Coronary artery (tissue), 2 donors: ENCODE results near the gene CDC42EP3.

ENCODE experiments used
- DNase-seq: peaks from one replicate; pipeline ENCODE4 v3.0.0-alpha.2; 2017; ENCODE audit warnings: low spot score
- H3K27ac ChIP-seq, 2 donors: fragments of 200-600 bp; sonication (generic); one replicate each; pipeline ENCODE4 v1.5.1; 2016 to 2019
- H3K4me3 ChIP-seq: fragments of 200-600 bp; sonication (generic); 2 replicates; pipeline ENCODE4 v1.5.1; 2016; ENCODE audit warnings: mild to moderate bottlenecking, moderate library complexity
- CTCF ChIP-seq: fragments of 200-600 bp; sonication (generic); IDR thresholded peaks from one replicate; pipeline ENCODE4 v1.5.1; 2019; ENCODE audit warnings: antibody characterized with exemption

CDC42EP3 gene

GRCh38 chr2:37665604-37666362 is 5.7 kb downstream of the CDC42EP3 start:
- peak overlapping the region; percentile 0 to 15 for H3K27ac ChIP-seq
- no peak for DNase-seq
- no peak for TF ChIP-seq CTCF
- H3K4me3 ChIP-seq, result peak overlapping the region; percentile 11

DNA sequence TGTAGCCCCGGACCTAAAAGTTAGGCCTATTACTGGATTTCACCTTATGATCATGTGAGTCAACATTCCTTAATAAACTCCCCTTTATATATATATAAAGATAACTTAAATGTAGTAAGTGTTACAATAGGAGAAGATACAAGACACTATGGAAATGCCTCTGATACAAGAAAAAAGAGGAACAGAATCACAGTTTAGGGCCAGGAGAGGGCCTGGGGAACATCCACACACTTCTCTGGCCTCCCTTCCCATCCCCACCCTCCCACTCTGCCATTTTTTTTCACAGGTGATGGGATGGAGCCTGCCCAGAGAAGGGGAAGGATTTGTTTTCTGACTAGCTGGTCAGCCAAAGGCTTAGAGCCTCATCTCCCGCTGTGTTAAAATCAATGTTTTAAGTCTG is 6.4 kb downstream of the CDC42EP3 start:
- Histone ChIP-seq H3K27ac (peak overlapping the region in 1 of 2 donors; percentile 7), H3K4me3 (no peak overlapping the region)
- no peak for DNase-seq
- no peak for TF ChIP-seq CTCF

DNA sequence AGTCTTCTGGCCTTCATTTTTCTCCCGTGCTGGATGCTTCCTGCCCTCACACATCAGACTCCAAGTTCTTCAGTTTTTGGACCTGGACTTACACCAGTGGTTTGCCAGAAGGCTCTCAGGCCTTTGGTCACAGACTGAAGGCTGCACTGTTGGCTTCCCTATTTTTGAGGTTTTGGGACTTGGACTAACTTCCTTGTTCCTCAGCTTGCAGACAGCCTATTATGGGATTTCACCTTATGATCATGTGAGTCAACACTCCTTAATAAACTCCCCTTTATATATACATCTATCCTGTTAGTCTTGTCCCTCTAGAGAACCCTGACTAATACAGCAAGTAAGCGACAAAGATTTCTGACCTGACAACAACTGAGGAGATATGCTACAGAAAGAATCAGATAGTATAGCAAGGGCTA is 7.2 kb downstream of the CDC42EP3 start:
- DNase-seq, result no peak
- no peak overlapping the region for H3K4me3 ChIP-seq
- no peak for TF ChIP-seq CTCF
- H3K27ac ChIP-seq, result peak overlapping the region in 1 of 2 donors; percentile 29

DNA sequence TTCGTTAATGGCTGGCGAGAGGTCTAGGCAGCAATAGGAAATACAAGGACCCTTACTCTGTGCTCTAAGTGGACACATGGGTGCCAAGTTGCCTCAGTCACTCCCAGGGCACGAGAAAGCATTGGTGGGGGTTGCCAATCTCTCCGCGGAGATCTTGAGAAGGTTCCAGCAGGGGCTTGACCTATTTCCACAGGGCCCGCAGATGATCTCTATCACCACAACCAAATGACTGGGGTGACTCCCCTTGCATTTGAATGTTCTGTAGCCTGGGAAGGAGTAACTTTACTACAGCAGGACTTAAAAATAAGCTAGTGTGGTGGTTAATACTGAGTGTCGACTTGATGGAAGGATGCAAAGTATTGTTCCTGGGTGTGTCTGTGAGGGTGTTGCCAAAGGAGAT is 8.1 kb downstream of the CDC42EP3 start:
- peak overlapping the region in 1 of 2 donors; percentile 29 for H3K27ac ChIP-seq
- no peak for DNase-seq
- H3K4me3 ChIP-seq, result no peak overlapping the region
- no peak for TF ChIP-seq CTCF

- DNase-seq, result no peak
- Histone ChIP-seq H3K27ac (peak overlapping the region in 1 of 2 donors; percentile 33), H3K4me3 (no peak overlapping the region)
- no peak for TF ChIP-seq CTCF
These were observed 11.7 kb downstream of the CDC42EP3 start for GRCh38 chr2:37659723-37660122.

DNA sequence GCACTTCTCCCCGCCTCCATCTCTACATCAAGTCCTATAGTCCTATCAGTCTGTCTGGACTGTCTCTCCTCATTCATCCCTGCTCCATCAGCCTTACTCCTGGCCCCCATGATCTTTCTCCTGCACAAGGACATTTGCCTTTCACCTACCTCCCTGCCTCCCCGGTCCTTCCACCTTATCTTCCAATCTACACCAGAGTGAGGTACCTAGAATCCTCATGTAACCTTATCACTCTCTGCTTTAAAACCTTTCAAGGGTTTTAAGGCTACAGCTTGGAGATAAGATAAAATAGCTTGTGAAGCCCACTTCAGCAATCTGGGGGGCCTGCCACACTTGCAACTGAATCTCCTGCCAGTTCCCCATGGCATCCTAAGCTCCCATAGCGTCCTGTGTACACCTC is 12.8 kb downstream of the CDC42EP3 start:
- Histone ChIP-seq H3K4me3 (no peak overlapping the region), H3K27ac (peak overlapping the region in 1 of 2 donors; percentile 89)
- DNase-seq, result no peak
- no peak for TF ChIP-seq CTCF

DNA sequence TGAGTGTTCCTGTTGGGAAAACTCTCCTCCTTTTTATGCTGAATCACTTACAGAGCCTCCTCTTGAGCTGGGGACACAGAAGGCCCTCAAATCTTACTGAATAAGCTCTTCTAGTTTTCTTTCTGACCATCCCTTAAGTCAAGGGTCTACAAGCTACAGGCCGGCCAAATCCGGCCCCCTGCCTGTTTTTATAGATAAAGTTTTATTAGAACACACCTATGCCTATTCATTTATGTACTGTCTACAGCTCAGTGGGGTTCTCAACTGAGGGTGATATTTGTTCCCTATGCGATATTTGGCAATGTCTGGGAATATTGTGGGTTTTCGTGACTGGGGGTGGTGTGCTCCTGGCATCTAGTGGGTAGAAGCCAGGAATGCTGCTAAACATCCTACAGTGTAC is 14.0 kb downstream of the CDC42EP3 start:
- no peak for TF ChIP-seq CTCF
- H3K4me3 ChIP-seq, result no peak overlapping the region
- DNase-seq, result no peak
- peak overlapping the region; percentile 41 to 89 for H3K27ac ChIP-seq
